ENCODE measurements around the gene CDC23.

Gene CDC23

DNA sequence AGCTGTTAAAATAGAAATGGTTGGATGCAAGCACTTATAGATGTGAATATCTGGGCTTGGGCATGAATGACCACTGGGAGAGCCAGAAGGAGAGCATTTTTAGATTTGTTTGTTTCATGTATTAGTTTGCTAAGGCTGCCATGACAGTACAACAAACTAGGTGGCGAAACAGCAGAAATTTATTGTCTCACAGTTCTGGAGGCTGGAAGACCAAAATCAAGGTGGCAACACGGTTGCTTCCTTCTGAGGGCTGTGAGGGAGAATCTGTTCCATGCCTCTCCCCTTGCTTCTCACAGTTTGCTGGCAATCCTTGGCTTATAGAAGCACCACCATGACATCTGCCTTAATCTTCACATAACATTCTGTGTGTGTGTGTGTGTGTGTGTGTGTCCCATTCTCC is 20.2 kb upstream of the CDC23 start:
- TF ChIP-seq, protein P1, sequence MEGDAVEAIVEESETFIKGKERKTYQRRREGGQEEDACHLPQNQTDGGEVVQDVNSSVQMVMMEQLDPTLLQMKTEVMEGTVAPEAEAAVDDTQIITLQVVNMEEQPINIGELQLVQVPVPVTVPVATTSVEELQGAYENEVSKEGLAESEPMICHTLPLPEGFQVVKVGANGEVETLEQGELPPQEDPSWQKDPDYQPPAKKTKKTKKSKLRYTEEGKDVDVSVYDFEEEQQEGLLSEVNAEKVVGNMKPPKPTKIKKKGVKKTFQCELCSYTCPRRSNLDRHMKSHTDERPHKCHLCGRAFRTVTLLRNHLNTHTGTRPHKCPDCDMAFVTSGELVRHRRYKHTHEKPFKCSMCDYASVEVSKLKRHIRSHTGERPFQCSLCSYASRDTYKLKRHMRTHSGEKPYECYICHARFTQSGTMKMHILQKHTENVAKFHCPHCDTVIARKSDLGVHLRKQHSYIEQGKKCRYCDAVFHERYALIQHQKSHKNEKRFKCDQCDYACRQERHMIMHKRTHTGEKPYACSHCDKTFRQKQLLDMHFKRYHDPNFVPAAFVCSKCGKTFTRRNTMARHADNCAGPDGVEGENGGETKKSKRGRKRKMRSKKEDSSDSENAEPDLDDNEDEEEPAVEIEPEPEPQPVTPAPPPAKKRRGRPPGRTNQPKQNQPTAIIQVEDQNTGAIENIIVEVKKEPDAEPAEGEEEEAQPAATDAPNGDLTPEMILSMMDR (conservative IDR thresholded peaks at IDR 0.05; ENCODE audit: low read depth, low read length): no peak
- H3K4me3 ChIP-seq (ENCODE audit: low read depth, low read length): no peak overlapping the region
- no peak for DNase-seq (ENCODE audit: low read depth)

DNA sequence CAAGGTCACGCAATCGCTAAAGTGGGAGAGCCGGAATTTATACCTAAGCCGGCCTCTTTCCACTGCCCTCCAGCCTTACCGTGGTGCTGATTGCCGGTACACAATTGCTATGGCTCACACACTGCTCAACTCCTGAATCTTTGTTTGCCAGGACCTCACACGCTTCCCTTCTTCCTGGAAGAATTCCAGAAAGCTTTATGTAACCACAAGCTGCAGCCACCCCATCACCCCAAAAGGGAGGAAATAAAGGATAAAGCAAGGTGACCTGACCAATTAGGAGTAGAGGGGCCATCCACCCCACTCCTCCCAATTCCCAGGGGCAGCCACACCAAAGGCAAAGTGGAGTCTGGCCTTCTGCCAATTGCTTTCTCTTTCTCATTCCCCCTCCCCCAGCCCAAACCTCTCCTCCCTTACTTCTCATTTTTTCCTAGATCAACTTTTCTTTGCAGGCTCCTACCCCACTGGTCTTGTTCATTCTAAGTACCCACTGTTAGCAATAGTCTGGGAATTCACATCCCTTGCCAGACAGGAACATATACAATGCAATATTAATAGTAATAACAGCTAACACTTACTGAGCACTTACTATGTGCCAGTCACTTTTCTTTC is 18.0 kb upstream of the CDC23 start:
- peak; percentile 29 for DNase-seq (ENCODE audit: low read depth)
- H3K4me3 ChIP-seq (ENCODE audit: low read depth, low read length): no peak overlapping the region
- TF ChIP-seq, protein P1 (conservative IDR thresholded peaks at IDR 0.05; ENCODE audit: low read depth, low read length): no peak

DNA sequence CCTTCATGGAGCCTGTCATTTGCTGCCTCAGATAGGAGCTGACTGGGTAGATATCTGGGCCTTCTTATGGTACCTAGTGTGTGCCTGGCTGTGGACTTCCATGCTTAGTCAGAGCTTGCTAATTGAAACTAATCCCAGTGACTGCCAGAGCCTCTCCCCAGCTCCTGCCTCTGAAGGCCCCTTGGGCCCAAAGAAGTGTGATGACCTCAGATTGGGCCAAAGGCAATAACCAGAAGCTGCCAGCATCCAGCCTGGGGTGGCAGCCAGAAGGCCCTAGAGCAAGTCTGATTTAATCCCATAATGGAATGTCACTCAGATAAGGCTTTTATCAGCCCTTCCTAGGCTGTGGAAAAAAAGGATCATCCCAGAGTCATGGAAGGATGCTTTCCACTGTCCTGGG is 17.1 kb upstream of the CDC23 start:
- DNase-seq (ENCODE audit: low read depth): no peak
- no peak overlapping the region for H3K4me3 ChIP-seq (ENCODE audit: low read depth, low read length)
- TF ChIP-seq, protein P1 (conservative IDR thresholded peaks at IDR 0.05; ENCODE audit: low read depth, low read length): no peak

DNA sequence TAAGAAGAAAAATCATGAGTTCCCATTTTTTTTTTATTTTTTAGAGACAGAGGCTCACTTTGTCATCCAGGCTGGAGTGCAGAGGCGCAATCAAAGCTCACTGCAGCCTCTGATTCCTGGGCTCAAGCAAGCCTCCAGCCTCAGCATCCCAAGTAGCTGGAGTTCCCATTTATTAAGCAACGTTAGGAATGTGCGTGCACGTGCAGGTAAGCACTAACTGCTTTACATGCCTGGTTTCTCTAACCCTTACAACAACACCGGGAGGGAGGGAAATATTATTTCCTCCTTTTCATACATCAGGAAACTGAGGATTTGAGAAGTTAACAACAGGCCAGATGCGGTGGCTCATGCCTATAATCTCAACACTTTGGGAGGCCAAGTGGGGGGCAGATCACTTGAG is 16.3 kb upstream of the CDC23 start:
- H3K4me3 ChIP-seq (ENCODE audit: low read depth, low read length): no peak overlapping the region
- DNase-seq (ENCODE audit: low read depth): no peak
- TF ChIP-seq, protein P1 (conservative IDR thresholded peaks at IDR 0.05; ENCODE audit: low read depth, low read length): no peak

DNA sequence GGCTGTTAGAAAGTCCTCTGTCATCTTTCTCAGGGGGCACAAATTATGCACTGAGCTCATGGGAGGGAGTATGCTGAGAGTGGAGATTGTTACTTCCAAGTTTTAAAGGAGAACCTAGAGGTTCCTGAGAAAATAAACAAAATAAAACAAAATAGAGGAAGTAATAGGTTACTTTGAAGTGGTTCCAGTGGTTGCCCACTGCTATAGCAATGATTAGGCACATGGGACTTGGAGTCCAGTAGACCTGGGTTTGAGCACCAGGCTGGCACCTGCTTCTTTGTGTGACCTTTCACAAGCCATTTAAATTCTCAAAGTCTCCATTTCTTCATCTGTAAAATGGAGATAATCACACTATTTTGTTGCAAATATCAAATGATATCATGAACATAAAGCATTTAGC is 13.8 kb upstream of the CDC23 start:
- TF ChIP-seq, protein P1 (conservative IDR thresholded peaks at IDR 0.05; ENCODE audit: low read depth, low read length): no peak
- DNase-seq (ENCODE audit: low read depth): no peak
- H3K4me3 ChIP-seq (ENCODE audit: low read depth, low read length): no peak overlapping the region

DNA sequence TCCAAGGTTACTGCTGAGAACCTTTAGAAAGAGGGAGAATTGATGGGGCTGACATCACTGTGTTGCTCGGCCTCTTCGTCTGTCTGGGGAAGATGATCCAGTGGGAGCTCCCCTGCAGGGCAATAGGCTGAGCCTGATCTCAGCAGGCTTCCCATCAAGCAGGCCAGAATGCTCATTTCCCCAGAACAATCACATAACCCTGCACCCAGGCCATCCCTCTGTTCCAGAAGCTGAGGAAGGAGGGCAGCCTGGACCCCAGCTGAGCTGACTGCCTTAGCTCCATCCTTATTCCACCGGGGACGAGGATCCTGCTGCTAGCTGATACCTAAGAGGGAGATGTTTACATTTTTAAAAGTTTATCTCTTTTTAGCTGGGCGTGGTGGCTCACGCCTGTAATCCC is 11.6 kb upstream of the CDC23 start:
- H3K4me3 ChIP-seq (ENCODE audit: low read depth, low read length): no peak overlapping the region
- DNase-seq (ENCODE audit: low read depth): no peak
- TF ChIP-seq, protein P1 (conservative IDR thresholded peaks at IDR 0.05; ENCODE audit: low read depth, low read length): no peak

DNA sequence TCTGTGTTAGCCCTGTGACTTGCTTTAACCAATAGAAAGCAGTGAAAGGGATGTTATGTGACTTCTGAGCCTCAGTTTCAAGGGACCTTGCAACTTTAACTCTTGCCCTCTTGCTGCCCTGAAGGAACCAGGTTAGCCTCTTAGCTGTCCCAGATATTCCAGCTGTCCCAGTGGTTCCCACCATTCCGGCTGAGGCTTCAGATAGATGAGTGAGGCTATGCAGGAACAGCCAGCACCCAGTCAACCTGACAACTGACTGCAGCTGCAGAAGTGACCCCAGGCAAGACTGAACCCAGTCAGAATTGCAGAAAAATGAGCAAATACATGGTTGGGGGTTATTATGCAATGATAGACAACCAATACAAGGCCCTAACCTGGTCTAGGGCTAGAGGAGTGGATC is 10.4 kb upstream of the CDC23 start:
- no peak overlapping the region for H3K4me3 ChIP-seq (ENCODE audit: low read depth, low read length)

More for the DNA sequence above, 10.4 kb upstream of the CDC23 start:
- DNase-seq (ENCODE audit: low read depth): no peak
- TF ChIP-seq, protein P1 (conservative IDR thresholded peaks at IDR 0.05; ENCODE audit: low read depth, low read length): no peak
